GM12878 (cell line): Measurements from ENCODE around the gene NAA15. TPM values are rescaled to one million over a fixed set of nuclear protein-coding genes. Genes with fewer than 3 reads are reported as not detected.

Source experiments
- ATAC-seq: fragments of 200-7000 bp; cut with Tn5 transposase; 3 replicates; pipeline ENCODE4 v1.9.1; 2020; ENCODE audit warnings: mild to moderate bottlenecking, moderate library complexity
- BruUV-seq: library from RNA; stranded (reverse); fragments of 400-500 nt; replicated peaks from 2 replicates; lab custom pipeline; 2021; lab: Mats Ljungman, UMichigan
- CTCF ChIA-PET: fragments of 300-600 bp; sonication (Branson Sonifier 250); formaldehyde crosslinking; extraction: SDS; loops from one replicate; lab custom pipeline; 2021; ENCODE audit warnings: inconsistent platforms; lab: Yijun Ruan, JAX
- POLR2A ChIA-PET: fragments of 350-600 bp; formaldehyde crosslinking; extraction: SDS; loops from one replicate; lab custom pipeline; 2021; ENCODE audit warnings: inconsistent platforms; lab: Charles Lee
- RAD21 ChIA-PET: fragments of 300-600 bp; sonication (Branson Sonifier 250); formaldehyde crosslinking; loops from one replicate; lab custom pipeline; 2023; ENCODE audit warnings: antibody characterized with exemption; ENCODE audit not compliant: unreplicated experiment; lab: Charles Lee
- SMC1A ChIA-PET: fragments of 300-600 bp; sonication (Branson Sonifier 250); formaldehyde crosslinking; loops from one replicate; lab custom pipeline; 2023; ENCODE audit not compliant: unreplicated experiment, uncharacterized antibody; lab: Charles Lee
- DNase-seq: peaks from one replicate; pipeline ENCODE4 v3.0.0-alpha.2; 2011; ENCODE audit warnings: low read depth, low spot score
- FAIRE-seq: peaks from 3 replicates; lab custom pipeline; 2011; peaks lifted over from hg19 to GRCh38; lab: Jason Lieb, UNC
- H2AFZ ChIP-seq: 2 replicates; pipeline ENCODE4 v1.6.0; 2011; ENCODE audit warnings: low read depth, low read length, control low read depth; ENCODE audit not compliant: control insufficient read depth
- H3K27ac ChIP-seq: 2 replicates; pipeline ENCODE4 v1.5.1; 2011; ENCODE audit warnings: control low read depth; ENCODE audit not compliant: control insufficient read depth, insufficient read depth
- H3K27me3 ChIP-seq, 2 experiments: replicated peaks in 1 of 2; 2 replicates each; pipeline versions ENCODE4 v1.6.0 to v1.6.1; 2011; ENCODE audit warnings: low read length in 1 of 2; ENCODE audit not compliant: control insufficient read depth in 2 of 2, insufficient read depth in 2 of 2
- H3K36me3 ChIP-seq, 2 experiments: 2 replicates each; pipeline ENCODE4 v1.5.1; 2011; ENCODE audit warnings: low read length in 1 of 2; ENCODE audit not compliant: control insufficient read depth in 2 of 2, insufficient read depth in 2 of 2
- H3K4me1 ChIP-seq: 2 replicates; pipeline ENCODE4 v1.6.1; 2011; ENCODE audit warnings: mild to moderate bottlenecking, low read length, moderate library complexity, mixed read lengths; ENCODE audit not compliant: control insufficient read depth, insufficient read depth
- H3K4me2 ChIP-seq: 2 replicates; pipeline ENCODE4 v1.6.0; 2011; ENCODE audit warnings: control low read depth; ENCODE audit not compliant: control insufficient read depth, insufficient read depth
- H3K4me3 ChIP-seq: fragments of 200-600 bp; sonication (generic); 2 replicates; pipeline ENCODE4 v1.5.1; 2016
- H3K79me2 ChIP-seq: 2 replicates; pipeline ENCODE4 v1.6.0; 2011; ENCODE audit warnings: low read length; ENCODE audit not compliant: control insufficient read depth, insufficient read depth
- H3K9ac ChIP-seq: 2 replicates; pipeline ENCODE4 v1.8.0; 2011; ENCODE audit warnings: low read length, control low read depth, mixed read lengths; ENCODE audit not compliant: control insufficient read depth, insufficient read depth
- H3K9me3 ChIP-seq: replicated peaks from 3 replicates; pipeline ENCODE4 v1.5.1; 2011; ENCODE audit warnings: mild to moderate bottlenecking, low read length; ENCODE audit not compliant: control insufficient read depth, insufficient read depth
- H4K20me1 ChIP-seq: 2 replicates; pipeline ENCODE4 v1.6.0; 2011; ENCODE audit not compliant: control insufficient read depth, insufficient read depth
- BHLHE40 ChIP-seq, 2 experiments: fragments of 450-650 bp in 1 of 2; IDR thresholded peaks; 2 replicates each; pipeline ENCODE4 v1.6.1; 2011 to 2017; ENCODE audit warnings: low read depth in 2 of 2, borderline replicate concordance in 1 of 2, improper control_type of control experiment in 1 of 2, low read length in 1 of 2, mild to moderate bottlenecking in 1 of 2
- CBX3 ChIP-seq: fragments of 200-600 bp; sonication (generic); IDR thresholded peaks from 2 replicates; pipeline ENCODE4 v1.6.1; 2016; ENCODE audit warnings: low read depth, borderline replicate concordance
- CREM ChIP-seq: IDR thresholded peaks from 2 replicates; pipeline ENCODE4 v1.6.1; 2014; ENCODE audit warnings: antibody characterized with exemption, low read depth
- DPF2 ChIP-seq: fragments of 450-650 bp; IDR thresholded peaks from 2 replicates; pipeline ENCODE4 v1.6.1; 2017; ENCODE audit warnings: mild to moderate bottlenecking
- ESRRA ChIP-seq: IDR thresholded peaks from 2 replicates; pipeline ENCODE4 v1.6.1; 2012; ENCODE audit warnings: mild to moderate bottlenecking, low read length, improper control_type of control experiment
- PAX8 ChIP-seq: fragments of 450-650 bp; IDR thresholded peaks from 2 replicates; pipeline ENCODE4 v1.6.1; 2017; ENCODE audit warnings: mild to moderate bottlenecking, moderate library complexity
- POLR2A ChIP-seq: IDR thresholded peaks from 2 replicates; pipeline ENCODE4 v1.6.1; 2011; ENCODE audit warnings: low read depth, mild to moderate bottlenecking, low read length
- RB1 ChIP-seq: fragments of 450-650 bp; formaldehyde crosslinking; IDR thresholded peaks from 2 replicates; pipeline ENCODE4 v1.6.1; 2017; ENCODE audit warnings: mild to moderate bottlenecking, borderline replicate concordance
- SMAD1 ChIP-seq: fragments of 450-650 bp; IDR thresholded peaks from 2 replicates; pipeline ENCODE4 v1.6.1; 2018; ENCODE audit warnings: mild to moderate bottlenecking, low read depth; ENCODE audit not compliant: partially characterized antibody
- SMC3 ChIP-seq: IDR thresholded peaks from 2 replicates; pipeline ENCODE4 v1.6.1; 2011; ENCODE audit warnings: low read length, improper control_type of control experiment, borderline replicate concordance
- SPI1 ChIP-seq: IDR thresholded peaks from 2 replicates; pipeline ENCODE4 v1.6.1; 2011; ENCODE audit warnings: low read depth, mild to moderate bottlenecking, low read length, moderate library complexity, borderline replicate concordance; ENCODE audit not compliant: insufficient read depth
- ZNF274 ChIP-seq: IDR thresholded peaks from one replicate; pipeline ENCODE4 v1.8.0; 2011; ENCODE audit not compliant: insufficient read length, insufficient read depth
- in situ Hi-C: fragments of 300-500 bp; cut with MboI; formaldehyde crosslinking; loops from 9 replicates; pipeline ENCODE4 v1.14.3; 2018; ENCODE audit warnings: mixed read lengths
- intact Hi-C: fragments of 100-400 bp; cut with micrococcal nuclease; formaldehyde crosslinking; loops from one replicate; pipeline ENCODE4 v1.14.2; 2022; ENCODE audit not compliant: unreplicated experiment
- polyA plus RNA-seq, 11 experiments: library from polyadenylated mRNA; depleted of rRNA in 4 of 11; unstranded in 6 of 11; stranded (reverse) in 5 of 11; fragments of >200 nt; fragmentation: Nextera tagmentation in 4 of 11; fragmentation: Illumina TruSeq in 1 of 11; extraction: Ambion mirVana in 4 of 11; extraction: Trizol in 1 of 11; gene quantifications; 1 replicate in 1 of 11; 2 replicates in 10 of 11; pipeline versions ENCODE4 v1.2.1 to v1.2.3, GENCODE V29; 2011 to 2016; ENCODE audit warnings: inconsistent platforms in 2 of 11, missing spikeins in 2 of 11, low read depth in 1 of 11
- total RNA-seq, 4 experiments: library from RNA; depleted of rRNA in 3 of 4; stranded (reverse); fragments of >200 nt in 3 of 4; fragmentation: Illumina TruSeq in 1 of 4; extraction: Trizol in 1 of 4; gene quantifications; 2 replicates each; pipeline versions ENCODE4 v1.2.1 to v1.2.3, GENCODE V29; 2013 to 2021
- TF ChIP-seq, protein P1 (sequence below), 3 experiments: IDR thresholded peaks in 2 of 3; conservative IDR thresholded peaks in 1 of 3; 2 replicates each; pipeline ENCODE4 v1.5.1; 2011; ENCODE audit warnings: low read depth in 3 of 3, low read length in 3 of 3, mild to moderate bottlenecking in 3 of 3, control low read depth in 2 of 3, moderate library complexity in 2 of 3, inconsistent platforms in 1 of 3, mixed read lengths in 1 of 3; ENCODE audit not compliant: control insufficient read depth in 2 of 3, insufficient read depth in 1 of 3; ENCODE audit errors: extremely low read depth in 1 of 3
- TF ChIP-seq, protein P2 (sequence below): fragments of 450-650 bp; conservative IDR thresholded peaks from 2 replicates; pipeline ENCODE4 v1.6.1; 2017; ENCODE audit warnings: mild to moderate bottlenecking, moderate library complexity
- TF ChIP-seq, protein P3 (sequence below): fragments of 450-650 bp; IDR thresholded peaks from 2 replicates; pipeline ENCODE4 v1.6.1; 2017; ENCODE audit warnings: low read depth, mild to moderate bottlenecking, moderate library complexity

Gene NAA15
- total and polyA plus RNA-seq, 10 of the 15 experiments (the other 5 are each of a cell fraction or from before 2014, with no cell fraction given) = 24.3 to 93.1 (median 51.9) TPM

DNA sequence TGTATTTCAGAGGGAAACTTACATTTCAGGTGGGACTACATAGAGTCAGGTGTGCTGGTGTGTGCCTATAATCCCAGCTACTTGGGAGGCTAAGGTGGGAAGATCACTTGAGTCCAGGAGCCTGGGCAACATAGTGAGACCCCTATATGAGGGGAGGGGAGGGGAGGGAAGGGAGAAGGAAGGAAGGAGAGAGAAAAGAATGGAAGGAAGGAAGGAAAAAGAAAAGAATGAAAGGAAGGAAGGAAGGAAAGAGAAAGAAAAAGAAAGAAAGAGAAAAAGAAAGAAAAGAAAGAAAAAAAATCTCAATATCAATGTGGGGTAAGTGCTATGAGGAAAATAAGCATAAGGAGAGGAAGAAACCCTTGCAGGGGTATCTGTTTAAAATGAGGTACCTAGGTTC lies 109.0 kb downstream of the NAA15 start:
- no peaks in the 10 kb centered on the region for H3K27me3 ChIP-seq
- no peak for ATAC-seq
- in situ Hi-C loops (no loop called here), intact Hi-C loops (no loop called here)
- no TSS peak for BruUV-seq
- no peak overlapping the region for H3K27ac ChIP-seq
- no peaks in the 10 kb centered on the region for H4K20me1 ChIP-seq
- H2AFZ ChIP-seq = no peak overlapping the region
- H3K4me1 ChIP-seq = no peaks in the 10 kb centered on the region
- no peak for FAIRE-seq
- ChIA-PET SMC1A (no interaction called here), RAD21 (interaction anchor here (0.6 kb wide), 1 partner anchor 108 kb away, joined by 3 read pairs; no protein-coding TSS in a partner anchor), POLR2A (no interaction called here), CTCF (no interaction called here)
- TF ChIP-seq DPF2 = no peak
- TF ChIP-seq, protein P1, sequence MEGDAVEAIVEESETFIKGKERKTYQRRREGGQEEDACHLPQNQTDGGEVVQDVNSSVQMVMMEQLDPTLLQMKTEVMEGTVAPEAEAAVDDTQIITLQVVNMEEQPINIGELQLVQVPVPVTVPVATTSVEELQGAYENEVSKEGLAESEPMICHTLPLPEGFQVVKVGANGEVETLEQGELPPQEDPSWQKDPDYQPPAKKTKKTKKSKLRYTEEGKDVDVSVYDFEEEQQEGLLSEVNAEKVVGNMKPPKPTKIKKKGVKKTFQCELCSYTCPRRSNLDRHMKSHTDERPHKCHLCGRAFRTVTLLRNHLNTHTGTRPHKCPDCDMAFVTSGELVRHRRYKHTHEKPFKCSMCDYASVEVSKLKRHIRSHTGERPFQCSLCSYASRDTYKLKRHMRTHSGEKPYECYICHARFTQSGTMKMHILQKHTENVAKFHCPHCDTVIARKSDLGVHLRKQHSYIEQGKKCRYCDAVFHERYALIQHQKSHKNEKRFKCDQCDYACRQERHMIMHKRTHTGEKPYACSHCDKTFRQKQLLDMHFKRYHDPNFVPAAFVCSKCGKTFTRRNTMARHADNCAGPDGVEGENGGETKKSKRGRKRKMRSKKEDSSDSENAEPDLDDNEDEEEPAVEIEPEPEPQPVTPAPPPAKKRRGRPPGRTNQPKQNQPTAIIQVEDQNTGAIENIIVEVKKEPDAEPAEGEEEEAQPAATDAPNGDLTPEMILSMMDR (IDR thresholded peaks at IDR 0.05 in 2 of 3, conservative IDR thresholded peaks at IDR 0.05 in 1 of 3; ENCODE audit: control insufficient read depth in 2 of 3, extremely low read depth in 1 of 3, insufficient read depth in 1 of 3, low read depth in 3 of 3, low read length in 3 of 3) = no peak
- TF ChIP-seq POLR2A = no peak
- TF ChIP-seq SMAD1 = no peak
- no peak for TF ChIP-seq ZNF274
- TF ChIP-seq RB1 = no peak
- TF ChIP-seq CBX3 = no peak
- no peak for TF ChIP-seq BHLHE40 (IDR thresholded peaks at IDR 0.05; ENCODE audit: borderline replicate concordance in 1 of 2, low read depth in 2 of 2, low read length in 1 of 2)
- TF ChIP-seq SPI1 = no peak
- no peak for TF ChIP-seq SMC3
- TF ChIP-seq, protein P2, sequence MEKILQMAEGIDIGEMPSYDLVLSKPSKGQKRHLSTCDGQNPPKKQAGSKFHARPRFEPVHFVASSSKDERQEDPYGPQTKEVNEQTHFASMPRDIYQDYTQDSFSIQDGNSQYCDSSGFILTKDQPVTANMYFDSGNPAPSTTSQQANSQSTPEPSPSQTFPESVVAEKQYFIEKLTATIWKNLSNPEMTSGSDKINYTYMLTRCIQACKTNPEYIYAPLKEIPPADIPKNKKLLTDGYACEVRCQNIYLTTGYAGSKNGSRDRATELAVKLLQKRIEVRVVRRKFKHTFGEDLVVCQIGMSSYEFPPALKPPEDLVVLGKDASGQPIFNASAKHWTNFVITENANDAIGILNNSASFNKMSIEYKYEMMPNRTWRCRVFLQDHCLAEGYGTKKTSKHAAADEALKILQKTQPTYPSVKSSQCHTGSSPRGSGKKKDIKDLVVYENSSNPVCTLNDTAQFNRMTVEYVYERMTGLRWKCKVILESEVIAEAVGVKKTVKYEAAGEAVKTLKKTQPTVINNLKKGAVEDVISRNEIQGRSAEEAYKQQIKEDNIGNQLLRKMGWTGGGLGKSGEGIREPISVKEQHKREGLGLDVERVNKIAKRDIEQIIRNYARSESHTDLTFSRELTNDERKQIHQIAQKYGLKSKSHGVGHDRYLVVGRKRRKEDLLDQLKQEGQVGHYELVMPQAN = no peak
- no peak for TF ChIP-seq ESRRA
- TF ChIP-seq PAX8 = no peak
- TF ChIP-seq CREM = no peak
- TF ChIP-seq, protein P3, sequence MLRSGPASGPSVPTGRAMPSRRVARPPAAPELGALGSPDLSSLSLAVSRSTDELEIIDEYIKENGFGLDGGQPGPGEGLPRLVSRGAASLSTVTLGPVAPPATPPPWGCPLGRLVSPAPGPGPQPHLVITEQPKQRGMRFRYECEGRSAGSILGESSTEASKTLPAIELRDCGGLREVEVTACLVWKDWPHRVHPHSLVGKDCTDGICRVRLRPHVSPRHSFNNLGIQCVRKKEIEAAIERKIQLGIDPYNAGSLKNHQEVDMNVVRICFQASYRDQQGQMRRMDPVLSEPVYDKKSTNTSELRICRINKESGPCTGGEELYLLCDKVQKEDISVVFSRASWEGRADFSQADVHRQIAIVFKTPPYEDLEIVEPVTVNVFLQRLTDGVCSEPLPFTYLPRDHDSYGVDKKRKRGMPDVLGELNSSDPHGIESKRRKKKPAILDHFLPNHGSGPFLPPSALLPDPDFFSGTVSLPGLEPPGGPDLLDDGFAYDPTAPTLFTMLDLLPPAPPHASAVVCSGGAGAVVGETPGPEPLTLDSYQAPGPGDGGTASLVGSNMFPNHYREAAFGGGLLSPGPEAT = no peak
- peaks cover 0 to 5% of the 10 kb centered on the region in 2 experiments; a peak in 1 of 4 replicates for H3K36me3 ChIP-seq
- H3K9me3 ChIP-seq = no peaks in the 10 kb centered on the region
- no peak for DNase-seq
- no peak overlapping the region for H3K4me2 ChIP-seq
- no peaks in the 10 kb centered on the region for H3K79me2 ChIP-seq
- H3K9ac ChIP-seq = no peak overlapping the region
- H3K4me3 ChIP-seq = no peak overlapping the region
